GM12875 (cell line): ENCODE data around the gene MED7.
"Not testable (repeated sequence)": the region's sequence is repeated elsewhere in the genome, so short reads cannot be mapped to it uniquely, and the experiment has no call there.

Source experiments
- H3K4me3 ChIP-seq: one replicate; pipeline ENCODE4 v1.5.1; 2011; ENCODE audit warnings: low read depth, low read length, control low read depth
- TF ChIP-seq, protein P1 (sequence below): IDR thresholded peaks from 2 replicates; pipeline ENCODE4 v1.5.1; 2011; ENCODE audit warnings: low read depth, mild to moderate bottlenecking, control low read depth, inconsistent platforms, low read length, moderate library complexity, borderline replicate concordance; ENCODE audit not compliant: insufficient read depth

The MED7 gene, protein sequence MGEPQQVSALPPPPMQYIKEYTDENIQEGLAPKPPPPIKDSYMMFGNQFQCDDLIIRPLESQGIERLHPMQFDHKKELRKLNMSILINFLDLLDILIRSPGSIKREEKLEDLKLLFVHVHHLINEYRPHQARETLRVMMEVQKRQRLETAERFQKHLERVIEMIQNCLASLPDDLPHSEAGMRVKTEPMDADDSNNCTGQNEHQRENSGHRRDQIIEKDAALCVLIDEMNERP

DNA sequence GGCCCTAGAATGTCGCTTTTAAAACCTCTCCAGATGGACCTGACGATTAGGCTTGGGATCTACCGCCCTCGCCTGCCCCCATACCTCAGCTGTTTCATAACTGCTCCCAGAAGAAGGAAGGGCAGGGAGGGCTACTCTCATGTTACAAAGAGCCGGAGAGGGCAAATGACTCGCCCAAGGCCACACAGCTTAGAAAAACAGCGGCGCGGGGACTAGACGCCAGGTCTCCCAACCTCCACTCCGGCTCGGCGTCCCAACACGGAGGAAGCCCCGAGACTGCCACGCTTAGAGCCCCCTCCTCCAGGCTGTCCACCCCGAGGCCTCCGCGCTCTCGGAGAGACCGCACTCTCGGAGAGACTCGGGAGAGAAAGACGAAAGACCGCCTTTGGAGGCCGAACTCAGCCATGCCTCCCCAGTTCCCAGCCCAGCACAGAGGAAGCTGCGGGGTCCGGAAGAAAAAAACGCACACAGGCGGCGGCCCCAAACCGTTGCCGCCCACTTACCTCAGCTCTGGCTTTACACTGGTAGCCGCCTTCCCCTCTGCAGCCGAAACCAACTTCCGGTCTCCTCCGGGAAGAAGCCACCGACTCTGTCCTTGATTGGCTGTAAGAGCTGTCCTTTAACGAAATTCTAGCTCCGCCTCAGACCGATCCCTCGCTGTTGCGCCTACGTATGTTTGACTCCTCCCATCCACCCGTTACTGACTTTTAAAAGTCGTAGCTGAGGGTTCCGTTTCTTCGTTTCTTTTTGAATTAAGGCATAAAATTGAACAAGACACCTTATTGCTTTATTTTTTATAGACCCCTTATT, at the start of gene MED7:
Gene MED7 (minus strand): TSS at position 549 of the 810 bp plus-strand sequence. CDS start 3,434 bp downstream, outside the sequence.
- H3K4me3 ChIP-seq, result peak within 1 kb of the TSS; percentile 88
- TF ChIP-seq, protein P1, sequence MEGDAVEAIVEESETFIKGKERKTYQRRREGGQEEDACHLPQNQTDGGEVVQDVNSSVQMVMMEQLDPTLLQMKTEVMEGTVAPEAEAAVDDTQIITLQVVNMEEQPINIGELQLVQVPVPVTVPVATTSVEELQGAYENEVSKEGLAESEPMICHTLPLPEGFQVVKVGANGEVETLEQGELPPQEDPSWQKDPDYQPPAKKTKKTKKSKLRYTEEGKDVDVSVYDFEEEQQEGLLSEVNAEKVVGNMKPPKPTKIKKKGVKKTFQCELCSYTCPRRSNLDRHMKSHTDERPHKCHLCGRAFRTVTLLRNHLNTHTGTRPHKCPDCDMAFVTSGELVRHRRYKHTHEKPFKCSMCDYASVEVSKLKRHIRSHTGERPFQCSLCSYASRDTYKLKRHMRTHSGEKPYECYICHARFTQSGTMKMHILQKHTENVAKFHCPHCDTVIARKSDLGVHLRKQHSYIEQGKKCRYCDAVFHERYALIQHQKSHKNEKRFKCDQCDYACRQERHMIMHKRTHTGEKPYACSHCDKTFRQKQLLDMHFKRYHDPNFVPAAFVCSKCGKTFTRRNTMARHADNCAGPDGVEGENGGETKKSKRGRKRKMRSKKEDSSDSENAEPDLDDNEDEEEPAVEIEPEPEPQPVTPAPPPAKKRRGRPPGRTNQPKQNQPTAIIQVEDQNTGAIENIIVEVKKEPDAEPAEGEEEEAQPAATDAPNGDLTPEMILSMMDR, result no peak

DNA sequence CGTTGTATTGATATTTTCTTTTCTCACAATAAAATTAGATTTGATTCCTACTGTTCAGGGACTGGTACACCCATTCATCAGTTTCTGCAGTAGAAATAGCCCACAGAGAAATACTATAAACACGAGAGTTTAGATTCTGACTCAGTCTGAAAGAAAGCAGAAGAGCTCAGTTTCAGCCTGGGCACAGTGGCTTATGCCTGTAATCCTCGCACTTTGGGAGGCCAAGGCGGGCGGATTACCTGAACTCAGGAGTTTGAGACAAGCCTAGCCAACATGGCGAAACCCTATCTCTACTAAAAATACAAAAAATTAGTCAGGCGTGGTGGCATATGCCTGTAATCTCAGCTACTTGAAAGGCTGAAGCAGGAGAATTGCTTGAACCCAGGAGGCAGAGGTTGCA, 46.6 kb upstream of the MED7 start:
- H3K4me3 ChIP-seq, result no peak overlapping the region
- TF ChIP-seq, protein P1, result no peak

DNA sequence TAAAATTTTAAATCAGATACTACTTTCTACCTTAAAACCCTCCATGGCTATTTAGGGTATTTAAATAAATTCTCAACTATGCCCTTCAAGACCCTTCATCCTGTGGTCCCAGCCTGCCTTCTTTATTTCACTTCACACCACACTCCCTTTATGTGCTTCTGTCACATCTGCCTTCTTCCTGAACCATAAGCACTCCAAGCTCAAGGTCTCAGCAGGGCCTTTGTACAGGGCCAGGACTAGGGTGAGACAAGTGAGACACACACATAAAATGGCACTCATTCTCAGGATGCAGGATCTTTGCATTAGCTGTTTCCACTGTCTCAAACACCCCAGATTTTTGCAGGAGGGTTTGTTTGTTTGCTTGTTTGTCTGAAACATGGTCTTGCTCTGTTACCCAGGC, 45.6 kb upstream of the MED7 start:
- TF ChIP-seq, protein P1, result no peak
- no peak overlapping the region for H3K4me3 ChIP-seq

DNA sequence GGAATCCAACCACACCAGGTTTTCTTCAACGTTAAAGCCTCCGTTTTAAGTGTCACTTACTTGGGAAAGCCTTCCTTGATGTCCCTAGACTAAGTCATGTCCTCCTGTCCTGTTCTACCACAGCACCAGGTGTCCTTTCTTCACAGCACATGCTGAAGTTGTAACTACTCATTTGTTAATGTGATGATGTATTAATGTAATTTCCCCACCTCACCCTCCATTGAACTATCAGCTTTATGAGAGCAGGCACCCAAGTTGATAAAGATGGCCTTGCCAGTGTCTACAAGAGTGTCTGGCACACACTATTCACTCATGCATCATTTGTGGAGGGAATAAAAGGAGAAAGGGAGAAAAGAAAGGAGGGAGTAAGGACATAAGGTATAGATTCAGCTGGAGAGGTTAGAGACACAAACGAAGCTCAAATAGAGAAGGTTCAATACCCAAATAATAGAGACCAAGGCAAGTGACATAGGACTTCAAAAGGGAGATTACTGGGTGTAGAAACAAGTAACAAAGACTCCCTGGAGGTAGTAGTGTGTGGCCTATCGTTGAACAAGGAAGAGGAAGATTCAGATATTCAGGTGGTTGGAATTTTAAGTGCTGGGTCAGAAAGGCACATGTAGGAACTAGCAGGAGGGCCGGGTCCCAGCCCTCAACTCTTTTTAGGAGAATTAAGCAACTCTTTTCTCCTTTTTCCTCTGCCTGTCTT, 44.5 kb upstream of the MED7 start:
- TF ChIP-seq, protein P1, result no peak
- H3K4me3 ChIP-seq, result no peak overlapping the region

DNA sequence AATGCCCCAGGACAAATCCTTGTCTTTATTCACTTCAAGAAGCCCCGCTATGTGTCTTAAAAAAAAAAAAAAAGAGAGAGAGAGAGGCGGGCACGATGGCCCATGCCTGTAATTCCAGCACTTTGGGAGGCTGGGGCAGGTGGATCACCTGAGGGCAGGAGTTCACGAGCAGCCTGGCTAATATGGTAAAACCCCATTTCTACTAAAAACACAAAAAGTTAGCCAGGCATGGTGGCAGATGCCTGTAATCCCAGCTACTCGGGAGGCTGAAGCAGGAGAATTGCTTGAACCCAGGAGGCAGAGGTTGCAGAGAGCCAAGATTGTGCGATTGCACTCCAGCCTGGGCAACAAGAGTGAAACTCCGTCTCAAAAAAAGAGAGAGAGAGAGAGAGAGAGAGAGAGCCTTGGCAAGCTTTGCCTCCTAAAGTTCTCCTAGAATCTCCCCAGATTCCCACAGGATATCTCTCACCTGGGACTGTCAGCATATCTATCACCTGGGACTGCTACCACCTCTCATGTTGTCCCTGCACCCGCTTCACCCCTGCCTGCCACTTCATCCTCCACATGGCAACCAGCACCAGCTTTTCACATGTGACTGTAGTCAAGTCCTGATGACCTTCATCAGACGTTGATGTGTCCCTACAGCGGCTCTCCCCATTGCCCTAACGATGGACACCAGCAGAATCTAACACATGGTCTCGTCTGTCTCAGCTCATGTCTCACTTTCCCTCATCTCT, 43.8 kb upstream of the MED7 start:
- H3K4me3 ChIP-seq, result no peak overlapping the region
- TF ChIP-seq, protein P1, result no peak

DNA sequence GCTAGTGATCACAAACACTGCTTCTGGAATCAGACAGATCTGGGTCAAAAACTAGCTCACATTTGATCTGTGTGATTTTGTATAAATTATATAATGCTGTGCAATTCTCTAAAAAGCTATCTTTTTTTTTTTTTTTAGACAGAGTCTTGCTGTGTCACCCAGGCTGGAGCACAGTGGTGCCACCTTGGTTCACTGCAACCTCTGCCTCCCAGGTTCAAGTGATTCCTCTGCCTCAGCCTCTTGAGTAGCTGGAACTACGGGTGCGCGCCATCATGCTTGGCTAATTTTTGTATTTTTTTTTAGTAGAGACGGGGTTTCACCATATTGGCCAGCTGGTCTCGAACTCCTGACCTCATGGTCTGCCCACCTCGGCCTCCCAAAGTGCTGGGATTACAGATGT, 42.5 kb upstream of the MED7 start:
- not testable (repeated sequence) for H3K4me3 ChIP-seq

DNA sequence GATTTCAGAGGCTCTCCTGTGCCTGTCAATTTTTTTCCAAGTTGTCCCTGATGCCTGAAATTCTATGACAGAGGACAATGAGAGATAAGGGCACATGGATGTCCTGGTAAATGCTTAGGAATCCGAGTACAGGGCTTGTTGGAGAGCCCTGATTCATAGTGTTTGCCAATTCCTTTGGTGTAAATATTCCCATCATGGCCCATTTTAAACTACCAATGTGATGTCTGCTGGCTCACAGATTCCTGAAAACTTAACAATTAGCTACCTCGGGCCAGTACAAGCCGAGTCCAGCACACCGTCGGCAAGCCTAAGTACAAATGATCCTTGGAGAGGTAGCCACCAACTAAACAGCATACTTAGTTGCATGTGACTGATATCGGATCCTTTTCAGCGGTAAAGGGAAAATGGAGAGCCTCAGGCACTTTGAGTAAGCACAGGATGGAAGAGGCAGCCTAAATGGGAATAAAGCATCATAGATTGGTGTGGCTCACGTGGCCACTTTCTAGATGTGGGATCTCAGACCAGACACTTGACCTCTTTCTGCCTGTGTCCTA, 41.5 kb upstream of the MED7 start:
- TF ChIP-seq, protein P1, result no peak
- no peak overlapping the region for H3K4me3 ChIP-seq
